ENCODE results near the gene PRM3. TPM values are rescaled to one million over a fixed set of nuclear protein-coding genes. Genes with fewer than 3 reads are reported as not detected.
A peak's percentile ranks its signal among the peaks of the same experiment; 100 is the strongest.

PRM3 gene
- total and polyA plus RNA-seq, 5 donors from 2014 or later, result not detected

- peak overlapping the region; percentile 26 for H3K4me3 ChIP-seq (ENCODE audit: low read depth, low read length)
- Mint-ChIP-seq H3K4me1 (peaks cover 5 to 61% (median 39%) of the 10 kb centered on the region in 4 donors), H3K4me3 (peak overlapping the region; percentile 71 to 88 (median 76)), H3K9me3 (no peaks in the 10 kb centered on the region), H3K27me3 (peaks cover 5% of the 10 kb centered on the region), H3K36me3 (no peaks in the 10 kb centered on the region), H3K27ac (peak overlapping the region; percentile 93 to 99 (median 96))
- DNase-seq, result no peak
- peak overlapping the region; percentile 91 for H3K27ac ChIP-seq (ENCODE audit: insufficient read depth, low read length, poor library complexity, severe bottlenecking)
- H3K36me3 ChIP-seq (ENCODE audit: control insufficient read depth, insufficient read depth, low read length), result no peaks in the 10 kb centered on the region
- ATAC-seq (ENCODE audit: low read depth in 2 of 2), result no peak
- H3K27me3 ChIP-seq (ENCODE audit: control insufficient read depth, insufficient read depth, low read length), result no peaks in the 10 kb centered on the region
- peaks cover 34% of the 10 kb centered on the region for H3K4me1 ChIP-seq (ENCODE audit: control insufficient read depth, insufficient read depth, low read length, poor library complexity, severe bottlenecking)
- no peaks in the 10 kb centered on the region for H3K9me3 ChIP-seq (ENCODE audit: control insufficient read depth in 2 of 2, low read length in 2 of 2)
These were observed 41.1 kb downstream of the PRM3 start for GRCh38 chr16:11232302-11232851.

DNA sequence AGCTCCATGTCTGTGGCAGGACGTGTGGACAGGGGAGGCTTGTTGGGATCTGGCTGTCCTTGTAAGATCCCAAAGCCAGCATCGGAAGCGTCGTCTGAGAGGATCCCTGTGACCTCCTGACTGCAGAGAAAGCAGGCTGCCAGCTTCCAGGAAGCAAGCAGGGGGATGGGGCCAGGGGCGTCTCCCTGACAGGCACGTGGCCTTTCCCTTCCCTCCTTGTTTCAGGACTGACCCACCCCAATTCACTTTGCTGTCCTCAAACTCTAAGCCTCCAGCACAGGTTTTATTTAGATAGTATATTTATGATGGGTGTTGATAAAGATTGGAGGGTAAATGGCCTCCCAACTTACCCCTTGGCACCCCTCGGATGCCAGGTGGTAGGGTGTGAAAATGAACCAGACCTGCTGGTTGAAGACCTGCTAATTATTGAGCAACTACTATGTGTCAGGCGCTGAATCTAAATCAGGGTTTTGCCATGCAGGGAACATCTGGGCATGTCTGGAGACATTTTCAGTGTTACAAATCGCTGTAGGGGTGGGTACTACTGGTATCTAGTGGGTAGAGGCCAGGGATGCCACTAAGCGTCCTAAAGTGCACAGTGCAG, 42.0 kb downstream of the PRM3 start:
- no peak overlapping the region for H3K27ac ChIP-seq (ENCODE audit: insufficient read depth, low read length, poor library complexity, severe bottlenecking)
- no peaks in the 10 kb centered on the region for H3K9me3 Mint-ChIP-seq
- H3K4me1 ChIP-seq (ENCODE audit: control insufficient read depth, insufficient read depth, low read length, poor library complexity, severe bottlenecking), result peaks cover 34% of the 10 kb centered on the region
- no peak for ATAC-seq (ENCODE audit: low read depth in 2 of 2)
- H3K9me3 ChIP-seq (ENCODE audit: control insufficient read depth in 2 of 2, low read length in 2 of 2), result no peaks in the 10 kb centered on the region
- H3K4me3 Mint-ChIP-seq, result peak overlapping the region in 2 of 4 donors; percentile 73 to 77
- no peak for DNase-seq
- peak overlapping the region; percentile 78 to 97 (median 86) for H3K27ac Mint-ChIP-seq
- no peaks in the 10 kb centered on the region for H3K27me3 ChIP-seq (ENCODE audit: control insufficient read depth, insufficient read depth, low read length)
- H3K4me3 ChIP-seq (ENCODE audit: low read depth, low read length), result no peak overlapping the region
- H3K27me3 Mint-ChIP-seq, result peaks cover 5% of the 10 kb centered on the region
- H3K36me3 ChIP-seq (ENCODE audit: control insufficient read depth, insufficient read depth, low read length), result no peaks in the 10 kb centered on the region
- peaks cover 5 to 65% (median 38%) of the 10 kb centered on the region in 4 donors for H3K4me1 Mint-ChIP-seq
- no peaks in the 10 kb centered on the region for H3K36me3 Mint-ChIP-seq

- Mint-ChIP-seq H3K4me3 (no peak overlapping the region), H3K27ac (peak overlapping the region; percentile 65 to 86 (median 67)), H3K4me1 (peaks cover 9 to 77% (median 43%) of the 10 kb centered on the region in 4 donors), H3K36me3 (no peaks in the 10 kb centered on the region), H3K9me3 (no peaks in the 10 kb centered on the region), H3K27me3 (peaks cover 5% of the 10 kb centered on the region)
- H3K36me3 ChIP-seq (ENCODE audit: control insufficient read depth, insufficient read depth, low read length), result no peaks in the 10 kb centered on the region
- ATAC-seq (ENCODE audit: low read depth in 2 of 2) (no peak), DNase-seq (no peak)
- no peaks in the 10 kb centered on the region for H3K9me3 ChIP-seq (ENCODE audit: control insufficient read depth in 2 of 2, low read length in 2 of 2)
- H3K4me1 ChIP-seq (ENCODE audit: control insufficient read depth, insufficient read depth, low read length, poor library complexity, severe bottlenecking), result peaks cover 45% of the 10 kb centered on the region
- H3K27ac ChIP-seq (ENCODE audit: insufficient read depth, low read length, poor library complexity, severe bottlenecking), result no peak overlapping the region
- H3K4me3 ChIP-seq (ENCODE audit: low read depth, low read length), result no peak overlapping the region
- no peaks in the 10 kb centered on the region for H3K27me3 ChIP-seq (ENCODE audit: control insufficient read depth, insufficient read depth, low read length)
These were observed 43.5 kb downstream of the PRM3 start for GRCh38 chr16:11229906-11230305.

DNA sequence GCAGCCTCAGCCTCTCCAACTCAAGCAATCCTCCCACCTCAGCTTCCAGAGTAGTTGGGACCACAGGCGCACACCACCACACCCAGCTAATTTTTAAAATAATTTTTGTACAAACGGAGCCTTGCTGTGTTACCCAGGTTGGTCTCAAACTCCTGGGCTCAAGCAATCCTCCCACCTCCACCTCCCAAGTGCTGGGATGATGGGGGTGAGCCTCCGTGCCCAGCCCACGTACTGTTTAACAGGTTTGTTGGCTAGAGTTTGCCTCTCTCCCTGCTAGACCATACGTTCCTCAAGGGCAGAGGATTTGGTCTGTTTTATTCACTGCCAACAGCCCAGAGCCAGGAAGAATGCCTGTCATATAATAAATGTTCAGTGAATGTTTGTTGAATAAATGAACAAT, 44.0 kb downstream of the PRM3 start:
- H3K36me3 Mint-ChIP-seq, result no peaks in the 10 kb centered on the region
- no peaks in the 10 kb centered on the region for H3K9me3 Mint-ChIP-seq
- peaks cover 9 to 78% (median 43%) of the 10 kb centered on the region in 4 donors for H3K4me1 Mint-ChIP-seq
- peaks cover 5% of the 10 kb centered on the region for H3K27me3 Mint-ChIP-seq
- H3K27me3 ChIP-seq (ENCODE audit: control insufficient read depth, insufficient read depth, low read length), result no peaks in the 10 kb centered on the region
- H3K9me3 ChIP-seq (ENCODE audit: control insufficient read depth in 2 of 2, low read length in 2 of 2), result no peaks in the 10 kb centered on the region
- no peak overlapping the region for H3K4me3 ChIP-seq (ENCODE audit: low read depth, low read length)
- peaks cover 45% of the 10 kb centered on the region for H3K4me1 ChIP-seq (ENCODE audit: control insufficient read depth, insufficient read depth, low read length, poor library complexity, severe bottlenecking)
- no peak overlapping the region for H3K4me3 Mint-ChIP-seq
- H3K36me3 ChIP-seq (ENCODE audit: control insufficient read depth, insufficient read depth, low read length), result no peaks in the 10 kb centered on the region
- no peak for ATAC-seq (ENCODE audit: low read depth in 2 of 2)
- H3K27ac ChIP-seq (ENCODE audit: insufficient read depth, low read length, poor library complexity, severe bottlenecking), result no peak overlapping the region
- peak overlapping the region; percentile 65 to 95 (median 67) for H3K27ac Mint-ChIP-seq
- no peak for DNase-seq

- no peaks in the 10 kb centered on the region for H3K9me3 Mint-ChIP-seq
- no peaks in the 10 kb centered on the region for H3K36me3 Mint-ChIP-seq
- H3K4me1 Mint-ChIP-seq, result peaks cover 6 to 64% (median 33%) of the 10 kb centered on the region in 4 donors
- no peak for ATAC-seq (ENCODE audit: low read depth in 2 of 2)
- H3K4me3 ChIP-seq (ENCODE audit: low read depth, low read length), result no peak overlapping the region
- no peaks in the 10 kb centered on the region for H3K36me3 ChIP-seq (ENCODE audit: control insufficient read depth, insufficient read depth, low read length)
- H3K27me3 ChIP-seq (ENCODE audit: control insufficient read depth, insufficient read depth, low read length), result no peaks in the 10 kb centered on the region
- peaks cover 35% of the 10 kb centered on the region for H3K4me1 ChIP-seq (ENCODE audit: control insufficient read depth, insufficient read depth, low read length, poor library complexity, severe bottlenecking)
- H3K4me3 Mint-ChIP-seq, result peak overlapping the region; percentile 76 to 89 (median 81)
- peak overlapping the region; percentile 97 to 98 (median 97) for H3K27ac Mint-ChIP-seq
- H3K27me3 Mint-ChIP-seq, result no peaks in the 10 kb centered on the region
- peak in 1 of 3 donors; percentile 35 for DNase-seq
- H3K27ac ChIP-seq (ENCODE audit: insufficient read depth, low read length, poor library complexity, severe bottlenecking), result peak overlapping the region; percentile 84
- H3K9me3 ChIP-seq (ENCODE audit: control insufficient read depth in 2 of 2, low read length in 2 of 2), result no peaks in the 10 kb centered on the region
These were observed 47.5 kb downstream of the PRM3 start for GRCh38 chr16:11225677-11226549.

DNA sequence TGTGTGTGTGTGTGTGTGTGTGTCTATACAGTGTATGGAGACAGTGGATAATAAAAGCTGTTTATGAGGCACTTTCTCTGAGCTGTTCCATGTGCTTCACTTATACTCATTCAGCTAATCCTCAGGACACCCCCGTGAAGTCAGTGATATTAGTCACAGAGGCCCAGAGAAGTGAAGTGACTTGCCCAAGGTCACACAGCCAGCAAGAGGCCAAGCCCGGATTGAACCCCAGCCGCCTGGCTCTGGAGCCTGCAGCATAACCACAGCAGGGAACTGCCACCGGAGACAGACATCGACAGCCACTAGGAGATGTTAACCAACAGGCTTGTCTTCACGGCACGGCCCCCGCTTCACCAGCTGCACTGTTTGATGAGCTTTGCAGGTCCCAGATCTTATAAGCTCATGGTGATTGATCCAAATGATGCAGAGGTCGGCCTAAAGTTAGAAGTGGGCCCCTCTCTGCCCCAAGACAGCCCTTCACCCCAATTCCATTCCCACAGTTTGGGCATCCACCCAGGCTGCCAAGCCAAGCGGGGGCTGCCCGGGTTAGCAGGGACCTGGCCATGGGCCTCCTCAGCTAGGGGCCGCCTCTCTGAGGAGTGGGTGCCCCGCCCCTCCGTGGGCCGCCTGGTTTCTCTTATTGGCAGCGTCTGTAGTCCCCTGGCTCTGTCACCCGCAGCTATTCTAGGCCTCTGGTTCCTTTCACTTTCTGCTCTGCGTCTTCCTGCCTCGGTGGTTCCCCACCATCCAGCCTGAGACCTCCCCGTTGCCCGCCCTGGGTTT, 48.3 kb downstream of the PRM3 start:
- no peaks in the 10 kb centered on the region for H3K27me3 ChIP-seq (ENCODE audit: control insufficient read depth, insufficient read depth, low read length)
- peaks cover 35% of the 10 kb centered on the region for H3K4me1 ChIP-seq (ENCODE audit: control insufficient read depth, insufficient read depth, low read length, poor library complexity, severe bottlenecking)
- DNase-seq (peak; percentile 59 to 92 (median 73)), ATAC-seq (ENCODE audit: low read depth in 2 of 2) (peak; percentile 78 to 84)
- H3K4me3 ChIP-seq (ENCODE audit: low read depth, low read length), result peak overlapping the region; percentile 13
- no peaks in the 10 kb centered on the region for H3K27me3 Mint-ChIP-seq
- H3K4me1 Mint-ChIP-seq, result peaks cover 4 to 61% (median 34%) of the 10 kb centered on the region in 4 donors
- H3K9me3 Mint-ChIP-seq, result peaks cover 0 to under 1% (median 0%) of the 10 kb centered on the region in 7 donors
- peak overlapping the region; percentile 76 to 89 (median 81) for H3K4me3 Mint-ChIP-seq
- no peaks in the 10 kb centered on the region for H3K9me3 ChIP-seq (ENCODE audit: control insufficient read depth in 2 of 2, low read length in 2 of 2)
- peak overlapping the region; percentile 97 to 98 (median 97) for H3K27ac Mint-ChIP-seq
- H3K27ac ChIP-seq (ENCODE audit: insufficient read depth, low read length, poor library complexity, severe bottlenecking), result peak overlapping the region; percentile 84
- no peaks in the 10 kb centered on the region for H3K36me3 ChIP-seq (ENCODE audit: control insufficient read depth, insufficient read depth, low read length)
- no peaks in the 10 kb centered on the region for H3K36me3 Mint-ChIP-seq

Data from CD4-positive, CD25-positive, alpha-beta regulatory T cell (primary cell).